RWPE2 (cell line): ENCODE results near the gene GRIK3.
"Not testable (repeated sequence)": the region's sequence is repeated elsewhere in the genome, so short reads cannot be mapped to it uniquely, and the experiment has no call there.

ENCODE experiments used
- ATAC-seq: fragments of 200-7000 bp; cut with Tn5 transposase; 3 replicates; pipeline ENCODE4 v1.9.1; 2021; ENCODE audit warnings: low read depth
- DNase-seq: peaks from one replicate; pipeline ENCODE4 v3.0.0-alpha.2; 2020; ENCODE audit warnings: low spot score
- H3K27ac ChIP-seq: fragments of 450-650 bp; 2 replicates; pipeline ENCODE4 v1.5.1; 2017; ENCODE audit warnings: mild to moderate bottlenecking; ENCODE audit not compliant: poor library complexity, severe bottlenecking
- H3K27me3 ChIP-seq: fragments of 250-450 bp; sonication (Bioruptor Pico); 2 replicates; pipeline ENCODE4 v1.5.1; 2021; ENCODE audit warnings: mild to moderate bottlenecking, moderate library complexity; ENCODE audit not compliant: insufficient read depth, poor library complexity, severe bottlenecking
- H3K36me3 ChIP-seq: fragments of 250-450 bp; sonication (Bioruptor Pico); 2 replicates; pipeline ENCODE4 v1.5.1; 2020; ENCODE audit warnings: low read depth, mild to moderate bottlenecking, moderate library complexity
- H3K4me1 ChIP-seq: fragments of 250-450 bp; sonication (Bioruptor Pico); 2 replicates; pipeline ENCODE4 v1.5.1; 2021; ENCODE audit warnings: mild to moderate bottlenecking, moderate library complexity; ENCODE audit not compliant: insufficient read depth, poor library complexity, severe bottlenecking
- H3K4me3 ChIP-seq: fragments of 250-450 bp; sonication (Bioruptor Pico); 2 replicates; pipeline ENCODE4 v1.5.1; 2021; ENCODE audit warnings: mild to moderate bottlenecking, moderate library complexity; ENCODE audit not compliant: severe bottlenecking
- H3K9me3 ChIP-seq: fragments of 250-450 bp; sonication (Bioruptor Pico); 2 replicates; pipeline ENCODE4 v1.5.1; 2021; ENCODE audit warnings: mild to moderate bottlenecking, moderate library complexity; ENCODE audit not compliant: severe bottlenecking
- CTCF ChIP-seq: fragments of 450-650 bp; IDR thresholded peaks from one replicate; pipeline ENCODE4 v1.5.1; 2017; ENCODE audit warnings: mild to moderate bottlenecking, moderate library complexity; ENCODE audit not compliant: poor library complexity, severe bottlenecking

Gene GRIK3

GRCh38 chr1:36771660-36772284 is 262.5 kb downstream of the GRIK3 start:
- DNase-seq, result no peak
- no peak overlapping the region for H3K4me3 ChIP-seq

GRCh38 chr1:36771240-36771639 is 263.1 kb downstream of the GRIK3 start:
- ATAC-seq, result no peak
- no peak overlapping the region for H3K4me3 ChIP-seq
- H3K27me3 ChIP-seq, result peaks cover 40% of the 10 kb centered on the region
- DNase-seq, result no peak
- H3K27ac ChIP-seq, result no peak overlapping the region
- no peaks in the 10 kb centered on the region for H3K4me1 ChIP-seq
- no peaks in the 10 kb centered on the region for H3K36me3 ChIP-seq
- no peak for TF ChIP-seq CTCF
- no peaks in the 10 kb centered on the region for H3K9me3 ChIP-seq

More at GRCh38 chr1:36771660-36772284, 262.5 kb downstream of the GRIK3 start:
- H3K9me3 ChIP-seq, result no peaks in the 10 kb centered on the region
- no peak overlapping the region for H3K27ac ChIP-seq
- peaks cover 41% of the 10 kb centered on the region for H3K27me3 ChIP-seq
- no peak for TF ChIP-seq CTCF
- no peaks in the 10 kb centered on the region for H3K36me3 ChIP-seq
- ATAC-seq, result no peak
- H3K4me1 ChIP-seq, result no peaks in the 10 kb centered on the region

GRCh38 chr1:36769886-36770830 is 264.2 kb downstream of the GRIK3 start:
- TF ChIP-seq CTCF, result no peak

GRCh38 chr1:36768486-36769178 is 265.7 kb downstream of the GRIK3 start:
- peak; percentile 45 for DNase-seq
- H3K4me3 ChIP-seq, result no peak overlapping the region
- no peaks in the 10 kb centered on the region for H3K9me3 ChIP-seq
- H3K27ac ChIP-seq, result no peak overlapping the region
- H3K4me1 ChIP-seq, result no peaks in the 10 kb centered on the region
- peaks cover 29% of the 10 kb centered on the region for H3K27me3 ChIP-seq
- no peak for TF ChIP-seq CTCF
- H3K36me3 ChIP-seq, result no peaks in the 10 kb centered on the region
- no peak for ATAC-seq

More at GRCh38 chr1:36769886-36770830, 264.2 kb downstream of the GRIK3 start:
- no peaks in the 10 kb centered on the region for H3K4me1 ChIP-seq
- DNase-seq, result no peak
- peaks cover 31% of the 10 kb centered on the region for H3K27me3 ChIP-seq
- no peak for ATAC-seq
- H3K4me3 ChIP-seq, result no peak overlapping the region
- no peaks in the 10 kb centered on the region for H3K36me3 ChIP-seq
- no peaks in the 10 kb centered on the region for H3K9me3 ChIP-seq
- H3K27ac ChIP-seq, result no peak overlapping the region

GRCh38 chr1:36767429-36767828 is 266.9 kb downstream of the GRIK3 start:
- not testable (repeated sequence) for H3K27ac ChIP-seq, H3K9me3 ChIP-seq, ATAC-seq, H3K4me1 ChIP-seq, H3K4me3 ChIP-seq, H3K36me3 ChIP-seq
- DNase-seq, result peak; percentile 23
- H3K27me3 ChIP-seq, result peaks cover 29% of the 10 kb centered on the region
